GM23338 (cell line): ENCODE data around the gene TMEM151B. TPM values are rescaled to one million over a fixed set of nuclear protein-coding genes. Genes with fewer than 3 reads are reported as not detected.

Source experiments
- ATAC-seq: fragments of 200-7000 bp; cut with Tn5 transposase; 3 replicates; pipeline ENCODE4 v1.9.1; 2020
- DNase-seq: peaks from one replicate; pipeline ENCODE4 v3.0.0-alpha.2; 2015; ENCODE audit warnings: low spot score
- H2AFZ ChIP-seq: fragments of 200-600 bp; sonication (generic); 2 replicates; pipeline ENCODE4 v1.8.0; 2016; ENCODE audit warnings: antibody characterized with exemption, mild to moderate bottlenecking, moderate library complexity
- H3F3A ChIP-seq: fragments of 200-600 bp; sonication (generic); replicated peaks from 2 replicates; pipeline ENCODE4 v1.8.0; 2017; ENCODE audit warnings: antibody characterized with exemption, mixed run types, low read depth
- H3K27ac ChIP-seq: fragments of 200-600 bp; sonication (generic); 2 replicates; pipeline ENCODE4 v1.6.1; 2016; ENCODE audit warnings: low read depth
- H3K27me3 ChIP-seq: fragments of 200-600 bp; sonication (generic); 2 replicates; pipeline ENCODE4 v1.8.0; 2016; ENCODE audit warnings: mild to moderate bottlenecking, mixed run types, moderate library complexity; ENCODE audit not compliant: insufficient read depth
- H3K36me3 ChIP-seq: fragments of 200-600 bp; sonication (generic); 2 replicates; pipeline ENCODE4 v1.8.0; 2016; ENCODE audit warnings: mild to moderate bottlenecking; ENCODE audit not compliant: insufficient read depth
- H3K4me1 ChIP-seq: fragments of 200-600 bp; sonication (generic); 2 replicates; pipeline ENCODE4 v1.8.0; 2016; ENCODE audit warnings: mild to moderate bottlenecking, moderate library complexity; ENCODE audit not compliant: insufficient read depth
- H3K4me2 ChIP-seq: fragments of 200-600 bp; sonication (generic); 2 replicates; pipeline ENCODE4 v1.7.1; 2017; ENCODE audit warnings: mixed run types
- H3K4me3 ChIP-seq: fragments of 200-600 bp; sonication (generic); 2 replicates; pipeline ENCODE4 v1.6.1; 2016; ENCODE audit warnings: mixed run types
- H3K79me2 ChIP-seq: fragments of 200-600 bp; sonication (generic); replicated peaks from 2 replicates; pipeline ENCODE4 v1.8.0; 2017; ENCODE audit warnings: mild to moderate bottlenecking; ENCODE audit not compliant: insufficient read depth
- H3K9me2 ChIP-seq: fragments of 200-600 bp; sonication (generic); 2 replicates; pipeline ENCODE4 v1.8.0; 2017; ENCODE audit not compliant: insufficient read depth
- H4K20me1 ChIP-seq: fragments of 200-600 bp; sonication (generic); replicated peaks from 2 replicates; pipeline ENCODE4 v1.8.0; 2017; ENCODE audit warnings: mild to moderate bottlenecking; ENCODE audit not compliant: insufficient read depth
- H3K27ac Mint-ChIP-seq: 2 replicates; pipeline ENCODE4 v1.8.0; 2020; ENCODE audit warnings: inconsistent platforms, mild to moderate bottlenecking, moderate library complexity, mixed read lengths
- H3K27me3 Mint-ChIP-seq: 3 replicates; pipeline ENCODE4 v1.8.0; 2022; ENCODE audit warnings: low read depth, mild to moderate bottlenecking, moderate library complexity, mixed read lengths, inconsistent platforms; ENCODE audit not compliant: insufficient read depth, poor library complexity
- H3K36me3 Mint-ChIP-seq: 3 replicates; pipeline ENCODE4 v1.8.0; 2021; ENCODE audit warnings: low read depth, mild to moderate bottlenecking, inconsistent platforms, moderate library complexity, mixed read lengths
- H3K4me1 Mint-ChIP-seq: 3 replicates; pipeline ENCODE4 v1.8.0; 2020; ENCODE audit warnings: mild to moderate bottlenecking, inconsistent platforms, mixed read lengths
- H3K4me3 Mint-ChIP-seq: 3 replicates; pipeline ENCODE4 v1.8.0; 2021; ENCODE audit warnings: moderate library complexity, mild to moderate bottlenecking, inconsistent platforms, mixed read lengths
- H3K9me3 Mint-ChIP-seq: 3 replicates; pipeline ENCODE4 v1.8.0; 2020; ENCODE audit warnings: moderate library complexity, mild to moderate bottlenecking, inconsistent platforms, mixed read lengths
- CREB1 ChIP-seq: fragments of 250-450 bp; sonication (Bioruptor Pico); IDR thresholded peaks from 2 replicates; pipeline ENCODE4 v1.5.0; 2020; ENCODE audit warnings: low read depth, mild to moderate bottlenecking, moderate library complexity
- EZH2 ChIP-seq: fragments of 200-600 bp; sonication (generic); IDR thresholded peaks from one replicate; pipeline ENCODE4 v1.8.0; 2017; ENCODE audit warnings: antibody characterized with exemption, mild to moderate bottlenecking, low read depth; ENCODE audit not compliant: unreplicated experiment
- JUNB ChIP-seq: IDR thresholded peaks from one replicate; pipeline ENCODE4 v1.6.1; 2016; ENCODE audit warnings: antibody characterized with exemption; ENCODE audit not compliant: unreplicated experiment
- NANOG ChIP-seq: IDR thresholded peaks from 2 replicates; pipeline ENCODE4 v1.6.1; 2016; ENCODE audit warnings: antibody characterized with exemption, borderline replicate concordance
- REST ChIP-seq: IDR thresholded peaks from one replicate; pipeline ENCODE4 v1.6.1; 2018; ENCODE audit warnings: antibody characterized with exemption; ENCODE audit not compliant: unreplicated experiment
- ZNF114 ChIP-seq: fragments of 250-450 bp; sonication (Bioruptor Pico); IDR thresholded peaks from 2 replicates; pipeline ENCODE4 v1.5.0; 2020; ENCODE audit warnings: mild to moderate bottlenecking, moderate library complexity
- polyA plus RNA-seq: library from polyadenylated mRNA; unstranded; fragments of >200 nt; fragmentation: Nextera tagmentation; extraction: Ambion mirVana; gene quantifications from 2 replicates; pipeline ENCODE4 v1.2.1, GENCODE V29; 2016
- total RNA-seq: library from RNA; depleted of rRNA; stranded (reverse); fragments of >200 nt; shearing (Covaris generic); gene quantifications from 2 replicates; pipeline ENCODE4 v1.2.3, GENCODE V29; 2014
- TF ChIP-seq, protein P1 (sequence below): fragments of 250-450 bp; sonication (Bioruptor Pico); IDR thresholded peaks from 2 replicates; pipeline ENCODE4 v1.5.0; 2020; ENCODE audit warnings: mild to moderate bottlenecking, moderate library complexity

Gene TMEM151B
- total and polyA plus RNA-seq, 2 experiments from 2014 or later = 0.91 to 14.6 TPM

DNA sequence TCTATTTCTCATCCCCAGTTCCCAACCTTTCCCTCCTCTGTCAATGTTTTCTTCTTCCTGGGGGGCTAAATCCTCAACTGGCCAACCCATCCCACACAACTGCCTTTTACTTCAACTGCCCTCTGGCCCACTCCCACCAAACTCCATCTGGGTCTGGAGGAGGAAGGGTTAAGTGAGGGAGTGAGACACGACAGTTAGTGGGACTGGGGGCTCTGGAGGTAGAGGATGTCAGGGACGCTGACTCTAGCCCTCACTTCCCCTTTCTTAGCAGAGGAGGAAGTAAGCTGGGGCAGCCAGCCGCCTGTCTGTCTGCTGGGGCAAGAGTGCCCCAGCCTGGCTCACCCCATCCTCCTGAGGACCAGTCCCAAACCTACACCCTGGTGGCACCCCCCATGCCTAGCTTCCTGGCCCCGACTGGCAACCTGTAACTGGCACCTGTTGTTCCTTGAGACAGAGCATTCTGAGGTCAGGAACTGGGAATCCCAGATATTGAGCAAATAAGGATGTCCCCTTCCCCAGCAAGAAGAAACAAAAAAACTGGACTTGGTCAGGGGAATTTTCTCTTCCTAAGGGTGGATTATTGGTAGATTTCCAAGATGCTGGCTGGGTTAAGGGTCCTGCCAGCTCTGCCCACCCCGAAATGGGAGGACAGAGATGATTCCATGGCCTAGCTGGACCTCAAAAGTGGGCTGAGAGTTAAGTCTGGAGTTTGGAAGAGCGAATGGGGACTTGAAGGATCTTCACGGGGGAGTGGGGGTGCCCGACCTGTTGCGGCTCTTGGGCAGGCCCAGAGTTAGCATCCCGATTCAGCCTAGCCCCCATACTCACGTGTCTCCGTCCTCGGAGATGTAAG lies 5.9 kb upstream of the TMEM151B start:
- Mint-ChIP-seq H3K36me3 (peaks cover 10% of the 10 kb centered on the region), H3K4me1 (peaks cover 46% of the 10 kb centered on the region), H3K27me3 (peaks cover 35% of the 10 kb centered on the region), H3K9me3 (no peaks in the 10 kb centered on the region), H3K27ac (no peak overlapping the region), H3K4me3 (peak overlapping the region; percentile 86)
- Histone ChIP-seq H3K36me3 (no peaks in the 10 kb centered on the region), H3K27ac (no peak overlapping the region), H3F3A (0 out of 2 replicates have a peak, but pooled peaks cover 11% of the 10 kb centered on the region), H2AFZ (peak overlapping the region; percentile 87), H3K4me3 (peak overlapping the region; percentile 88), H3K27me3 (peaks cover 11% of the 10 kb centered on the region), H4K20me1 (peaks cover 6% of the 10 kb centered on the region; the same call in 1 of the 2 replicates), H3K4me1 (peaks cover 28% of the 10 kb centered on the region), H3K4me2 (peak overlapping the region; percentile 98), H3K9me2 (no peaks in the 10 kb centered on the region), H3K79me2 (peaks cover 9% of the 10 kb centered on the region; the same call in 1 of the 2 replicates)
- TF ChIP-seq, protein P1, sequence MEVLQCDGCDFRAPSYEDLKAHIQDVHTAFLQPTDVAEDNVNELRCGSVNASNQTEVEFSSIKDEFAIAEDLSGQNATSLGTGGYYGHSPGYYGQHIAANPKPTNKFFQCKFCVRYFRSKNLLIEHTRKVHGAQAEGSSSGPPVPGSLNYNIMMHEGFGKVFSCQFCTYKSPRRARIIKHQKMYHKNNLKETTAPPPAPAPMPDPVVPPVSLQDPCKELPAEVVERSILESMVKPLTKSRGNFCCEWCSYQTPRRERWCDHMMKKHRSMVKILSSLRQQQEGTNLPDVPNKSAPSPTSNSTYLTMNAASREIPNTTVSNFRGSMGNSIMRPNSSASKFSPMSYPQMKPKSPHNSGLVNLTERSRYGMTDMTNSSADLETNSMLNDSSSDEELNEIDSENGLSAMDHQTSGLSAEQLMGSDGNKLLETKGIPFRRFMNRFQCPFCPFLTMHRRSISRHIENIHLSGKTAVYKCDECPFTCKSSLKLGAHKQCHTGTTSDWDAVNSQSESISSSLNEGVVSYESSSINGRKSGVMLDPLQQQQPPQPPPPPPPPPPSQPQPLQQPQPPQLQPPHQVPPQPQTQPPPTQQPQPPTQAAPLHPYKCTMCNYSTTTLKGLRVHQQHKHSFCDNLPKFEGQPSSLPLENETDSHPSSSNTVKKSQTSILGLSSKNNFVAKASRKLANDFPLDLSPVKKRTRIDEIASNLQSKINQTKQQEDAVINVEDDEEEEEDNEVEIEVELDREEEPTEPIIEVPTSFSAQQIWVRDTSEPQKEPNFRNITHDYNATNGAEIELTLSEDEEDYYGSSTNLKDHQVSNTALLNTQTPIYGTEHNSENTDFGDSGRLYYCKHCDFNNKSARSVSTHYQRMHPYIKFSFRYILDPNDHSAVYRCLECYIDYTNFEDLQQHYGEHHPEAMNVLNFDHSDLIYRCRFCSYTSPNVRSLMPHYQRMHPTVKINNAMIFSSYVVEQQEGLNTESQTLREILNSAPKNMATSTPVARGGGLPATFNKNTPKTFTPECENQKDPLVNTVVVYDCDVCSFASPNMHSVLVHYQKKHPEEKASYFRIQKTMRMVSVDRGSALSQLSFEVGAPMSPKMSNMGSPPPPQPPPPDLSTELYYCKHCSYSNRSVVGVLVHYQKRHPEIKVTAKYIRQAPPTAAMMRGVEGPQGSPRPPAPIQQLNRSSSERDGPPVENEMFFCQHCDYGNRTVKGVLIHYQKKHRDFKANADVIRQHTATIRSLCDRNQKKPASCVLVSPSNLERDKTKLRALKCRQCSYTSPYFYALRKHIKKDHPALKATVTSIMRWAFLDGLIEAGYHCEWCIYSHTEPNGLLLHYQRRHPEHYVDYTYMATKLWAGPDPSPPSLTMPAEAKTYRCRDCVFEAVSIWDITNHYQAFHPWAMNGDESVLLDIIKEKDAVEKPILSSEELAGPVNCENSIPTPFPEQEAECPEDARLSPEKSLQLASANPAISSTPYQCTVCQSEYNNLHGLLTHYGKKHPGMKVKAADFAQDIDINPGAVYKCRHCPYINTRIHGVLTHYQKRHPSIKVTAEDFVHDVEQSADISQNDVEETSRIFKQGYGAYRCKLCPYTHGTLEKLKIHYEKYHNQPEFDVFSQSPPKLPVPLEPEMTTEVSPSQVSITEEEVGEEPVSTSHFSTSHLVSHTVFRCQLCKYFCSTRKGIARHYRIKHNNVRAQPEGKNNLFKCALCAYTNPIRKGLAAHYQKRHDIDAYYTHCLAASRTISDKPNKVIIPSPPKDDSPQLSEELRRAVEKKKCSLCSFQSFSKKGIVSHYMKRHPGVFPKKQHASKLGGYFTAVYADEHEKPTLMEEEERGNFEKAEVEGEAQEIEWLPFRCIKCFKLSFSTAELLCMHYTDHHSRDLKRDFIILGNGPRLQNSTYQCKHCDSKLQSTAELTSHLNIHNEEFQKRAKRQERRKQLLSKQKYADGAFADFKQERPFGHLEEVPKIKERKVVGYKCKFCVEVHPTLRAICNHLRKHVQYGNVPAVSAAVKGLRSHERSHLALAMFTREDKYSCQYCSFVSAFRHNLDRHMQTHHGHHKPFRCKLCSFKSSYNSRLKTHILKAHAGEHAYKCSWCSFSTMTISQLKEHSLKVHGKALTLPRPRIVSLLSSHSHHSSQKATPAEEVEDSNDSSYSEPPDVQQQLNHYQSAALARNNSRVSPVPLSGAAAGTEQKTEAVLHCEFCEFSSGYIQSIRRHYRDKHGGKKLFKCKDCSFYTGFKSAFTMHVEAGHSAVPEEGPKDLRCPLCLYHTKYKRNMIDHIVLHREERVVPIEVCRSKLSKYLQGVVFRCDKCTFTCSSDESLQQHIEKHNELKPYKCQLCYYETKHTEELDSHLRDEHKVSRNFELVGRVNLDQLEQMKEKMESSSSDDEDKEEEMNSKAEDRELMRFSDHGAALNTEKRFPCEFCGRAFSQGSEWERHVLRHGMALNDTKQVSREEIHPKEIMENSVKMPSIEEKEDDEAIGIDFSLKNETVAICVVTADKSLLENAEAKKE (CRISPR knock-in tag) = no peak
- no peak for TF ChIP-seq ZNF114
- no peak for TF ChIP-seq NANOG
- no peak for TF ChIP-seq CREB1 (CRISPR knock-in tag)
- TF ChIP-seq JUNB = no peak
- no peak for TF ChIP-seq EZH2
- TF ChIP-seq REST = no peak
- peak; percentile 9 for ATAC-seq
- no peak for DNase-seq
